HepG2 (cell line): ENCODE measurements around the gene NFKBIZ. TPM values are rescaled to one million over a fixed set of nuclear protein-coding genes. Genes with fewer than 3 reads are reported as not detected.

Experiments
- ATAC-seq: fragments of 200-7000 bp; cut with Tn5 transposase; 3 replicates; pipeline ENCODE4 v1.9.1; 2020; ENCODE audit warnings: mild to moderate bottlenecking, moderate library complexity
- BruUV-seq: library from RNA; stranded (reverse); fragments of 400-500 nt; replicated peaks from 2 replicates; lab custom pipeline; 2021; lab: Mats Ljungman, UMichigan
- CTCF ChIA-PET: fragments of 300-600 bp; formaldehyde crosslinking; extraction: SDS; loops from one replicate; lab custom pipeline; 2021; ENCODE audit warnings: low total read pairs, inconsistent platforms, low intra/inter-chr PET ratio; lab: Yijun Ruan, JAX
- POLR2A ChIA-PET: fragments of 350-600 bp; sonication (Branson Sonifier 250); formaldehyde crosslinking; loops from one replicate; lab custom pipeline; 2020; ENCODE audit warnings: antibody characterized with exemption, inconsistent platforms; lab: Yijun Ruan, JAX
- DNase-seq: peaks from one replicate; pipeline ENCODE4 v3.0.0-alpha.2; 2015; ENCODE audit warnings: low spot score
- FAIRE-seq: peaks from 3 replicates; lab custom pipeline; 2011; peaks lifted over from hg19 to GRCh38; lab: Jason Lieb, UNC
- H2AFZ ChIP-seq: one replicate; pipeline ENCODE4 v1.6.1; 2011; ENCODE audit warnings: low read length, inconsistent platforms
- H3K27ac ChIP-seq: fragments of 300-600 bp; 3 replicates; pipeline ENCODE4 v1.8.0; 2011; ENCODE audit warnings: mixed run types, mild to moderate bottlenecking, mixed read lengths, low read length, inconsistent platforms; ENCODE audit not compliant: insufficient read depth; ENCODE audit errors: extremely low read length
- H3K27me3 ChIP-seq, 2 experiments: fragments of 200-600 bp in 1 of 2; 2 replicates in 1 of 2; 3 replicates in 1 of 2; pipeline versions ENCODE4 v1.6.0 to v1.8.0; 2011; ENCODE audit warnings: low read length in 2 of 2, mild to moderate bottlenecking in 2 of 2, moderate library complexity in 2 of 2, inconsistent platforms in 1 of 2; ENCODE audit not compliant: insufficient read depth in 2 of 2, control insufficient read depth in 1 of 2
- H3K36me3 ChIP-seq, 2 experiments: fragments of 200-600 bp in 1 of 2; replicated peaks in 1 of 2; 2 replicates in 1 of 2; 3 replicates in 1 of 2; pipeline versions ENCODE4 v1.5.1 to v1.8.0; 2011; ENCODE audit warnings: low read length in 2 of 2, inconsistent platforms in 1 of 2; ENCODE audit not compliant: insufficient read depth in 2 of 2, control insufficient read depth in 1 of 2
- H3K4me1 ChIP-seq: 2 replicates; pipeline ENCODE4 v1.5.1; 2012; ENCODE audit warnings: low read length, inconsistent platforms; ENCODE audit not compliant: insufficient read depth
- H3K4me2 ChIP-seq: 2 replicates; pipeline ENCODE4 v1.6.0; 2011; ENCODE audit warnings: low read depth, low read length, inconsistent platforms
- H3K4me3 ChIP-seq, 3 experiments: fragments of 200-600 bp in 1 of 3; sonication (generic), shearing (Covaris generic) in 1 of 3; replicated peaks in 1 of 3; 2 replicates each; pipeline ENCODE4 v1.5.1; 2011 to 2016; ENCODE audit warnings: low read length in 3 of 3, inconsistent platforms in 2 of 3, low read depth in 2 of 3, mild to moderate bottlenecking in 2 of 3, control low read depth in 1 of 3, mixed read lengths in 1 of 3; ENCODE audit not compliant: insufficient read depth in 1 of 3
- H3K79me2 ChIP-seq: one replicate; pipeline ENCODE4 v1.6.1; 2011; ENCODE audit warnings: low read length, inconsistent platforms; ENCODE audit not compliant: insufficient read depth
- H3K9ac ChIP-seq: 2 replicates; pipeline ENCODE4 v1.6.0; 2011; ENCODE audit warnings: mild to moderate bottlenecking, low read depth, low read length, inconsistent platforms; ENCODE audit not compliant: insufficient read depth
- H3K9me3 ChIP-seq: 2 replicates; pipeline ENCODE4 v1.5.1; 2012; ENCODE audit warnings: mild to moderate bottlenecking, low read length
- H4K20me1 ChIP-seq: 2 replicates; pipeline ENCODE4 v1.6.0; 2011; ENCODE audit warnings: inconsistent platforms, mild to moderate bottlenecking, low read length, moderate library complexity; ENCODE audit not compliant: insufficient read depth
- CREB1 ChIP-seq, 2 experiments: fragments of 450-650 bp in 1 of 2; IDR thresholded peaks; 2 replicates each; pipeline ENCODE4 v1.6.1; 2016 to 2017; ENCODE audit warnings: control low read depth in 1 of 2, mild to moderate bottlenecking in 1 of 2, missing compliant biosample characterization in 1 of 2, missing genetic modification characterization in 1 of 2
- ESRRA ChIP-seq: sonication (generic); formaldehyde crosslinking; IDR thresholded peaks from 2 replicates; pipeline ENCODE4 v1.5.1; 2020; ENCODE audit warnings: mild to moderate bottlenecking, low read depth, missing genetic modification reagents
- ETV5 ChIP-seq: IDR thresholded peaks from 2 replicates; pipeline ENCODE4 v1.6.1; 2018; ENCODE audit warnings: missing biosample characterization, missing genetic modification reagents, inconsistent platforms, borderline replicate concordance
- FIP1L1 ChIP-seq: fragments of 200-400 bp; formaldehyde crosslinking; IDR thresholded peaks from 2 replicates; pipeline ENCODE4 v1.6.1; 2018; ENCODE audit warnings: low read depth, mild to moderate bottlenecking, low read length, moderate library complexity, borderline replicate concordance; ENCODE audit not compliant: insufficient read depth
- MED1 ChIP-seq: sonication (generic); formaldehyde crosslinking; IDR thresholded peaks from 2 replicates; pipeline ENCODE4 v1.4.0; 2020; ENCODE audit warnings: missing genetic modification reagents
- NAIF1 ChIP-seq: sonication (generic); formaldehyde crosslinking; IDR thresholded peaks from 2 replicates; pipeline ENCODE4 v1.5.0; 2020; ENCODE audit warnings: mild to moderate bottlenecking, missing genetic modification reagents, borderline replicate concordance
- POLR2G ChIP-seq: fragments of 200-400 bp; formaldehyde crosslinking; IDR thresholded peaks from 2 replicates; pipeline ENCODE4 v1.6.1; 2018; ENCODE audit warnings: mild to moderate bottlenecking, low read depth, low read length, moderate library complexity
- RBM22 ChIP-seq: fragments of 200-400 bp; formaldehyde crosslinking; optimal IDR thresholded peaks from 2 replicates; pipeline ENCODE3; 2017; ENCODE audit warnings: mild to moderate bottlenecking, low read length, moderate library complexity
- RCOR2 ChIP-seq: IDR thresholded peaks from 2 replicates; pipeline ENCODE4 v1.6.1; 2016; ENCODE audit warnings: missing biosample characterization, missing genetic modification reagents
- SAP130 ChIP-seq: IDR thresholded peaks from 2 replicates; pipeline ENCODE4 v1.6.1; 2016; ENCODE audit warnings: low read depth
- SRSF4 ChIP-seq: fragments of 200-400 bp; formaldehyde crosslinking; IDR thresholded peaks from one replicate; pipeline ENCODE4 v1.6.1; 2018; ENCODE audit warnings: mild to moderate bottlenecking, low read depth, low read length, moderate library complexity; ENCODE audit not compliant: poor library complexity, severe bottlenecking
- TAF1 ChIP-seq: sonication (generic); formaldehyde crosslinking; IDR thresholded peaks from 2 replicates; pipeline ENCODE4 v1.4.0; 2020; ENCODE audit warnings: missing genetic modification reagents
- ZNF282 ChIP-seq: fragments of 450-650 bp; IDR thresholded peaks from 2 replicates; pipeline ENCODE4 v1.6.1; 2018; ENCODE audit not compliant: partially characterized antibody
- ZNF547 ChIP-seq: sonication (generic); formaldehyde crosslinking; IDR thresholded peaks from 2 replicates; pipeline ENCODE4 v1.5.1; 2020; ENCODE audit warnings: mild to moderate bottlenecking, missing genetic modification reagents
- ZNF878 ChIP-seq: sonication (generic); formaldehyde crosslinking; IDR thresholded peaks from 2 replicates; pipeline ENCODE4 v1.8.1; 2023; ENCODE audit warnings: mild to moderate bottlenecking, missing genetic modification reagents, moderate library complexity
- WGBS: methylation state at CpG from one replicate; pipeline ENCODE4 v1.1.6; 2017; ENCODE audit warnings: low lambda C conversion rate; 5-methylcytosine and 5-hydroxymethylcytosine counted together
- in situ Hi-C: cut with HindIII; loops from 2 replicates; pipeline ENCODE4 v1.10.0; 2017; ENCODE audit warnings: low pct_unique_long_range_greater_than_20kb; ENCODE audit not compliant: extremely low pct_ligation_motif_present
- intact Hi-C: fragments of 100-400 bp; cut with micrococcal nuclease; formaldehyde crosslinking; loops from one replicate; pipeline ENCODE4 v1.10.0; 2022; ENCODE audit not compliant: unreplicated experiment
- polyA plus RNA-seq, 8 experiments: library from polyadenylated mRNA; depleted of rRNA in 3 of 8; stranded (reverse) in 7 of 8; unstranded in 1 of 8; fragments of >200 nt; fragmentation: Illumina TruSeq in 4 of 8; extraction: Trizol in 4 of 8; gene quantifications; 2 replicates each; pipeline versions ENCODE4 v1.2.1 to v1.2.3, GENCODE V29; 2011 to 2016; ENCODE audit warnings: low read depth in 4 of 8, missing spikeins in 1 of 8, mixed read lengths in 1 of 8; ENCODE audit not compliant: insufficient read depth in 1 of 8
- total RNA-seq, 5 experiments: library from RNA; depleted of rRNA; stranded (reverse); fragments of >200 nt; fragmentation: Illumina TruSeq; extraction: Trizol; gene quantifications; 2 replicates each; pipeline ENCODE4 v1.2.3, GENCODE V29; 2016; ENCODE audit warnings: low read depth in 1 of 5
- TF ChIP-seq, protein P1 (sequence below): sonication (generic); formaldehyde crosslinking; conservative IDR thresholded peaks from 2 replicates; pipeline ENCODE4 v1.8.0; 2022; ENCODE audit warnings: low read depth, missing genetic modification reagents
- TF ChIP-seq, protein P2 (sequence below): sonication (generic); formaldehyde crosslinking; IDR thresholded peaks from 2 replicates; pipeline ENCODE4 v1.8.1; 2023; ENCODE audit warnings: mild to moderate bottlenecking, inconsistent platforms, moderate library complexity, missing genetic modification reagents, borderline replicate concordance
- TF ChIP-seq, protein P3 (sequence below): sonication (generic); formaldehyde crosslinking; IDR thresholded peaks from 2 replicates; pipeline ENCODE4 v1.5.0; 2020; ENCODE audit warnings: mild to moderate bottlenecking, low read depth, missing genetic modification reagents, borderline replicate concordance
- TF ChIP-seq, protein P4 (sequence below): sonication (generic); formaldehyde crosslinking; IDR thresholded peaks from 2 replicates; pipeline ENCODE4 v1.8.1; 2023; ENCODE audit warnings: mild to moderate bottlenecking, missing genetic modification reagents

Gene NFKBIZ
- total and polyA plus RNA-seq, 2 of the 13 experiments (the other 11 are each of a cell fraction or from before 2014, with no cell fraction given): 25.9 to 60.6 TPM

DNA sequence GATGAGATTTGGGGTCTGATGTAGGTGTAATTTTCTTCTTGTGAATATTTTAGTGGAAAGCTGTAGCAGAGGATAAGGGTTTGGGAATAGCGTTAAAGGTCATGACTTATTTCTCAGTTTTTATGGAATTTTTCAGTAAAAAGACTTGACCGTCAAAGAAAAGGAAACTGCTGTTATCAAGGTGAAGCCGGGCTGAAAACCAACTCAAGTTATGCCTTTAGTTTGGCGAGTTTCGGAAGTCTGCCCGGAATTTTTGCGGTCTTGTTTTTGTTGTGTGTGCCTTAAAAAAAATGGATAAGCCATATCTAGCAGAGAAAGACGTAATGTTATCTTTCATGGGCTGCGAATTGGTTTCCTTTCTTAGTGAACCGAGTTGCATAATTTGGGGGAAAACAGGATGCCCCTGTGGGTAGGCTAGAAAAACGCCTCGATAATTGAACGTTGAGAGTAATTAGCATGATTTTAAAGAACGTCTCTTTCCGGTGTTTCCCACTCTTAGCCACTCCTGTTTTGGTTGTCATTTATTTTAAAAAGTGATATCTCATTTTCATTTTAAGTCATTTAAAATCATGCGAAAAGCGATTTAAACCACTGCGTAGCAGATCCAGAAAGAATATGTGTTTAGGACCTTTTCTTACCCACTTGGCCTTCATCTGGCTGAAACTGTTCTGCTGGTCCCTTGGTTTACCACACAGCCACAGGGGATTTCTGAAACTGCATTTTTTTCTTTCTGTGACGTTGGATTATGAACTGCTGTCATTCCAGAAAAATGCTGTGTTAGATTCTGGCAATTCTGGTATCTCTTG lies 1.1 kb downstream of the NFKBIZ start:
- FAIRE-seq (no peak), ATAC-seq (no peak), DNase-seq (no peak)
- BruUV-seq: TSS peak; percentile 60
- in situ Hi-C loops: no loop called here
- Histone ChIP-seq H3K27ac (peak overlapping the region; percentile 98), H3K79me2 (peaks cover 29% of the 10 kb centered on the region), H3K4me3 (peak overlapping the region; percentile 87 to 96 (median 95)), H2AFZ (no peak overlapping the region), H3K36me3 (peaks cover 20 to 34% of the 10 kb centered on the region in 2 experiments), H3K9ac (peak overlapping the region; percentile 95), H3K4me1 (peaks cover 67% of the 10 kb centered on the region), H3K9me3 (no peaks in the 10 kb centered on the region), H3K27me3 (no peaks in the 10 kb centered on the region; a peak in 1 of 5 replicates), H4K20me1 (peaks cover 54% of the 10 kb centered on the region), H3K4me2 (peak overlapping the region; percentile 84)
- WGBS: 1% methylated on average over 19 of the region's 19 CpGs
- CTCF ChIA-PET: no interaction called here
- POLR2A ChIA-PET: interaction anchor here (1.4 to 3.3 kb wide), 7 partner anchors 10 to 41 kb away, joined by 5 to 32 read pairs (median 14); no protein-coding TSS in a partner anchor
- intact Hi-C loops: no loop called here
- no peak for TF ChIP-seq RCOR2 (CRISPR knock-in tag)
- TF ChIP-seq, protein P1, sequence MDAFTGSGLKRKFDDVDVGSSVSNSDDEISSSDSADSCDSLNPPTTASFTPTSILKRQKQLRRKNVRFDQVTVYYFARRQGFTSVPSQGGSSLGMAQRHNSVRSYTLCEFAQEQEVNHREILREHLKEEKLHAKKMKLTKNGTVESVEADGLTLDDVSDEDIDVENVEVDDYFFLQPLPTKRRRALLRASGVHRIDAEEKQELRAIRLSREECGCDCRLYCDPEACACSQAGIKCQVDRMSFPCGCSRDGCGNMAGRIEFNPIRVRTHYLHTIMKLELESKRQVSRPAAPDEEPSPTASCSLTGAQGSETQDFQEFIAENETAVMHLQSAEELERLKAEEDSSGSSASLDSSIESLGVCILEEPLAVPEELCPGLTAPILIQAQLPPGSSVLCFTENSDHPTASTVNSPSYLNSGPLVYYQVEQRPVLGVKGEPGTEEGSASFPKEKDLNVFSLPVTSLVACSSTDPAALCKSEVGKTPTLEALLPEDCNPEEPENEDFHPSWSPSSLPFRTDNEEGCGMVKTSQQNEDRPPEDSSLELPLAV: no peak
- TF ChIP-seq, protein P2, sequence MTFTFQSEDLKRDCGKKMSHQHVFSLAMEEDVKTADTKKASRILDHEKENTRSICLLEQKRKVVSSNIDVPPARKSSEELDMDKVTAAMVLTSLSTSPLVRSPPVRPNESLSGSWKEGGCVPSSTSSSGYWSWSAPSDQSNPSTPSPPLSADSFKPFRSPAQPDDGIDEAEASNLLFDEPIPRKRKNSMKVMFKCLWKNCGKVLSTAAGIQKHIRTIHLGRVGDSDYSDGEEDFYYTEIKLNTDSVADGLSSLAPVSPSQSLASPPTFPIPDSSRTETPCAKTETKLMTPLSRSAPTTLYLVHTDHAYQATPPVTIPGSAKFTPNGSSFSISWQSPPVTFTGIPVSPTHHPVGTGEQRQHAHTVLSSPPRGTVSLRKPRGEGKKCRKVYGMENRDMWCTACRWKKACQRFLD (CRISPR knock-in tag): no peak
- peak; percentile 34; the same call in 1 of the 2 replicates for TF ChIP-seq TAF1 (CRISPR knock-in tag)
- TF ChIP-seq ZNF878 (CRISPR knock-in tag): no peak
- no peak for TF ChIP-seq MED1 (CRISPR knock-in tag)
- no peak for TF ChIP-seq NAIF1 (CRISPR knock-in tag)
- TF ChIP-seq ZNF547 (CRISPR knock-in tag): no peak
- peak; percentile 1 for TF ChIP-seq RBM22
- TF ChIP-seq POLR2G: peak; percentile 36; the same call in 1 of the 2 replicates
- TF ChIP-seq ZNF282: no peak
- TF ChIP-seq, protein P3, sequence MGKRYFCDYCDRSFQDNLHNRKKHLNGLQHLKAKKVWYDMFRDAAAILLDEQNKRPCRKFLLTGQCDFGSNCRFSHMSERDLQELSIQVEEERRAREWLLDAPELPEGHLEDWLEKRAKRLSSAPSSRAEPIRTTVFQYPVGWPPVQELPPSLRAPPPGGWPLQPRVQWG (CRISPR knock-in tag): no peak
- TF ChIP-seq SRSF4: peak; percentile 2
- TF ChIP-seq CREB1 (IDR thresholded peaks at IDR 0.05): no peak
- TF ChIP-seq CREB1 (CRISPR knock-in tag; IDR thresholded peaks at IDR 0.05): peak; percentile 48; the same call in 1 of the 2 replicates
- TF ChIP-seq ETV5 (CRISPR knock-in tag): no peak
- no peak for TF ChIP-seq ESRRA (CRISPR knock-in tag)
- TF ChIP-seq, protein P4, sequence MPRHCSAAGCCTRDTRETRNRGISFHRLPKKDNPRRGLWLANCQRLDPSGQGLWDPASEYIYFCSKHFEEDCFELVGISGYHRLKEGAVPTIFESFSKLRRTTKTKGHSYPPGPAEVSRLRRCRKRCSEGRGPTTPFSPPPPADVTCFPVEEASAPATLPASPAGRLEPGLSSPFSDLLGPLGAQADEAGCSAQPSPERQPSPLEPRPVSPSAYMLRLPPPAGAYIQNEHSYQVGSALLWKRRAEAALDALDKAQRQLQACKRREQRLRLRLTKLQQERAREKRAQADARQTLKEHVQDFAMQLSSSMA (CRISPR knock-in tag): 0 out of 2 replicates have a peak, but pooled peaks have one; percentile 24
- no peak for TF ChIP-seq FIP1L1
- 0 out of 2 replicates have a peak, but pooled peaks have one; percentile 14 for TF ChIP-seq SAP130 (CRISPR knock-in tag)
